Neural cell (in vitro differentiated cells): ENCODE results near the gene IL5RA.

Experiments used
- EZH2 ChIP-seq: fragments of 200-600, 300-800 bp; shearing (Covaris generic), sonication (generic); IDR thresholded peaks from 2 replicates; pipeline ENCODE4 v1.6.1; 2014; ENCODE audit warnings: antibody characterized with exemption, low read length, borderline replicate concordance, mild to moderate bottlenecking; ENCODE audit not compliant: insufficient read depth, poor library complexity, severe bottlenecking
- MXI1 ChIP-seq: fragments of 450-650 bp; conservative IDR thresholded peaks from 2 replicates; pipeline ENCODE4 v1.6.1; 2014; ENCODE audit warnings: antibody characterized with exemption, mild to moderate bottlenecking; ENCODE audit not compliant: poor library complexity, severe bottlenecking
- TF ChIP-seq, protein P1 (sequence below): fragments of 450-650 bp; IDR thresholded peaks from 2 replicates; pipeline ENCODE4 v1.5.1; 2014; ENCODE audit warnings: antibody characterized with exemption, mild to moderate bottlenecking, moderate library complexity; ENCODE audit not compliant: poor library complexity, severe bottlenecking

DNA sequence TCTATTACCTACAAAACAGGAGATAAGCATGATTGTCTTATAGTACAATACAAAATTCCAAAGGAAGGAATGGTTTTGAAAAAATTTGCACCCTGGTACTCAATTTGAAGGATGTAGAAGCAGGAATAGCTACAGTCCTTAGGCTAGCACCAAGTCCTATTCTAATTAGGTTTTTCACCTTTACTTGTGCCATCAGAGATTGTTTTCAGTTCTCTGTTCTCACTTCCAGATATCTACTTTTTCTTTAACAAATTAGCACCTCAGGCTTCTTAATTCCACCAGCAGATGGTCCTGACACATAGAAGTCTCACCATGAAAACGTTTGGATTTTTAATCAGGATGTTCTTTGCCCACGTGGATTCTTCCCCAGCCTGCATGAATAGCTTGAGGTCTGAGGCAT is 43.8 kb downstream of the IL5RA start:
- TF ChIP-seq, protein P1, sequence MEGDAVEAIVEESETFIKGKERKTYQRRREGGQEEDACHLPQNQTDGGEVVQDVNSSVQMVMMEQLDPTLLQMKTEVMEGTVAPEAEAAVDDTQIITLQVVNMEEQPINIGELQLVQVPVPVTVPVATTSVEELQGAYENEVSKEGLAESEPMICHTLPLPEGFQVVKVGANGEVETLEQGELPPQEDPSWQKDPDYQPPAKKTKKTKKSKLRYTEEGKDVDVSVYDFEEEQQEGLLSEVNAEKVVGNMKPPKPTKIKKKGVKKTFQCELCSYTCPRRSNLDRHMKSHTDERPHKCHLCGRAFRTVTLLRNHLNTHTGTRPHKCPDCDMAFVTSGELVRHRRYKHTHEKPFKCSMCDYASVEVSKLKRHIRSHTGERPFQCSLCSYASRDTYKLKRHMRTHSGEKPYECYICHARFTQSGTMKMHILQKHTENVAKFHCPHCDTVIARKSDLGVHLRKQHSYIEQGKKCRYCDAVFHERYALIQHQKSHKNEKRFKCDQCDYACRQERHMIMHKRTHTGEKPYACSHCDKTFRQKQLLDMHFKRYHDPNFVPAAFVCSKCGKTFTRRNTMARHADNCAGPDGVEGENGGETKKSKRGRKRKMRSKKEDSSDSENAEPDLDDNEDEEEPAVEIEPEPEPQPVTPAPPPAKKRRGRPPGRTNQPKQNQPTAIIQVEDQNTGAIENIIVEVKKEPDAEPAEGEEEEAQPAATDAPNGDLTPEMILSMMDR, result no peak
- TF ChIP-seq EZH2 (no peak), MXI1 (no peak)
